Heart left ventricle (tissue), 16 donors: Measurements from ENCODE around the gene GET4. TPM values are rescaled to one million over a fixed set of nuclear protein-coding genes. Genes with fewer than 3 reads are reported as not detected.
"Not testable (repeated sequence)": the region's sequence is repeated elsewhere in the genome, so short reads cannot be mapped to it uniquely, and the experiment has no call there.

ENCODE experiments used
- ATAC-seq, 4 donors: fragments of 200-7000 bp; cut with Tn5 transposase; one replicate each; pipeline ENCODE4 v1.9.1; 2020 to 2022; ENCODE audit warnings: moderate library complexity in 4 of 4, mild to moderate bottlenecking in 3 of 4, moderate number of reproducible peaks in 1 of 4
- DNase-seq, 5 donors: peaks; one replicate each; pipeline ENCODE4 v3.0.0-alpha.2; 2020
- H3K27ac ChIP-seq, 12 donors: fragments of 200-600 bp; sonication (generic) in 4 of 12; one replicate each; pipeline versions ENCODE4 v1.5.0 to v1.8.0; 2016 to 2022; ENCODE audit warnings: mild to moderate bottlenecking in 2 of 12
- H3K27me3 ChIP-seq, 9 donors: fragments of 200-600 bp; sonication (generic) in 2 of 9; one replicate each; pipeline versions ENCODE4 v1.5.1 to v1.8.0; 2016 to 2022; ENCODE audit warnings: mild to moderate bottlenecking in 3 of 9
- H3K36me3 ChIP-seq, 9 donors: fragments of 200-600 bp; sonication (generic) in 2 of 9; one replicate each; pipeline versions ENCODE4 v1.5.0 to v1.8.0; 2018 to 2022; ENCODE audit warnings: mild to moderate bottlenecking in 2 of 9
- H3K4me1 ChIP-seq, 12 donors: fragments of 200-600 bp; sonication (generic) in 4 of 12; one replicate each; pipeline versions ENCODE4 v1.5.0 to v1.8.0; 2016 to 2022; ENCODE audit warnings: mild to moderate bottlenecking in 3 of 12
- H3K4me3 ChIP-seq, 12 donors: fragments of 200-600 bp; sonication (generic) in 4 of 12; one replicate each; pipeline versions ENCODE4 v1.5.0 to v1.8.0; 2017 to 2022; ENCODE audit warnings: mild to moderate bottlenecking in 9 of 12, moderate library complexity in 4 of 12
- H3K9me3 ChIP-seq, 12 donors: fragments of 200-600 bp; sonication (generic) in 4 of 12; one replicate each; pipeline versions ENCODE4 v1.5.0 to v1.8.0; 2016 to 2022; ENCODE audit warnings: mild to moderate bottlenecking in 1 of 12
- POLR2A ChIP-seq, 2 donors: fragments of 450-650 bp; IDR thresholded peaks; one replicate each; pipeline ENCODE4 v1.6.1; 2017; ENCODE audit warnings: antibody characterized with exemption in 2 of 2, mild to moderate bottlenecking in 2 of 2, moderate library complexity in 2 of 2
- WGBS, 4 donors: extraction: QIAGEN DNeasy Blood & Tissue Kit in 2 of 4; methylation state at CpG; one replicate each; pipeline versions ENCODE4 v1.1.5 to v1.1.7; 2013 to 2018; 5-methylcytosine and 5-hydroxymethylcytosine counted together
- intact Hi-C, 10 donors: fragments of 100-400 bp; cut with DNase I; formaldehyde crosslinking; loops; one replicate each; pipeline versions ENCODE4 v1.11.1 to v1.14.2; 2022
- polyA plus RNA-seq, 2 donors: library from polyadenylated mRNA; stranded (reverse); fragments of 200-250 nt; gene quantifications; one replicate each; pipeline ENCODE4 v1.2.3, GENCODE V29; 2013
- total RNA-seq, 9 donors: library from RNA; depleted of rRNA in 2 of 9; stranded (reverse); fragments of >200 nt in 2 of 9; fragmentation: NEBNext Ultra II Directional in 3 of 9; extraction: Animal tissue kit (Norgen Biotek cat#: 25700) in 3 of 9; gene quantifications; one replicate each; pipeline versions ENCODE4 v1.1.0 to v1.2.4, GENCODE V29; 2016 to 2023
- TF ChIP-seq, protein P1 (sequence below), 12 donors: fragments of 200-600 bp; sonication (generic) in 4 of 12; IDR thresholded peaks; one replicate each; pipeline versions ENCODE4 v1.5.0 to v1.8.0; 2018 to 2022; ENCODE audit warnings: antibody characterized with exemption in 12 of 12, mild to moderate bottlenecking in 5 of 12
- donor health status: ischemic (EF 13 %, LVEDD 7.1; RV severe dilation, severe dysfunction).
- donor health status: healthy with polysubstance abuse.
- donor health status: DM: no; HTN: yes; CAD: no.
- donor health status: DM: no; HTN: no; CAD: no.
- donor health status: ischemic (EF 25% LVEDD 6.9; RV normal size, moderate dysfunction).
- donor health status: ischemic (EF 25% LVEDD 5.7; RV mildly dilated, moderate dysfunction).
- donor health status: healthy.
- donor health status: DM: yes; HTN: yes; CAD: no.
- donor health status: ischemic (EF 35%, LVEDD 5.7; RV mildly dilated, moderate dysfunction).
- donor health status: nonischemic (EF 11% LVEDD 7.7; RV severe dilation, severe dysfunction).
- donor health status: DM: yes; HTN: yes; CAD: no.
- donor health status: PGD.
- donor health status: ischemic (EF 29% LVEDD 5.4; RV normal size, mild dysfunction).
- donor health status: nonischemic (EF 23%, LVEDD 6.1; RV moderate dilation, normal function).

GET4 gene
- total and polyA plus RNA-seq, 11 donors, result 14.6 to 34.1 (median 19.7) TPM

- peak in 1 of 4 donors; percentile 10 for ATAC-seq
Observed at GRCh38 chr7:844043-844442, 32.3 kb upstream of the GET4 start.

GRCh38 chr7:844514-844913 is 31.8 kb upstream of the GET4 start:
- DNase-seq (peak in 1 of 5 donors; percentile 24), ATAC-seq (peak in 1 of 4 donors; percentile 36)
- 92 to 97% (median 94%) methylated on average over 12 to 15 of the region's 15 CpGs for WGBS, 4 donors
- Histone ChIP-seq H3K36me3 (peaks cover 0 to 86% (median 66%) of the 10 kb centered on the region in 9 donors), H3K4me1 (peaks cover 0 to 22% (median 12%) of the 10 kb centered on the region in 12 donors), H3K27ac (no peak overlapping the region), H3K4me3 (no peak overlapping the region), H3K9me3 (no peaks in the 10 kb centered on the region), H3K27me3 (no peaks in the 10 kb centered on the region)
- intact Hi-C loops, result no loop called here
- no peak for TF ChIP-seq POLR2A (IDR thresholded peaks at IDR 0.05)
- TF ChIP-seq, protein P1, sequence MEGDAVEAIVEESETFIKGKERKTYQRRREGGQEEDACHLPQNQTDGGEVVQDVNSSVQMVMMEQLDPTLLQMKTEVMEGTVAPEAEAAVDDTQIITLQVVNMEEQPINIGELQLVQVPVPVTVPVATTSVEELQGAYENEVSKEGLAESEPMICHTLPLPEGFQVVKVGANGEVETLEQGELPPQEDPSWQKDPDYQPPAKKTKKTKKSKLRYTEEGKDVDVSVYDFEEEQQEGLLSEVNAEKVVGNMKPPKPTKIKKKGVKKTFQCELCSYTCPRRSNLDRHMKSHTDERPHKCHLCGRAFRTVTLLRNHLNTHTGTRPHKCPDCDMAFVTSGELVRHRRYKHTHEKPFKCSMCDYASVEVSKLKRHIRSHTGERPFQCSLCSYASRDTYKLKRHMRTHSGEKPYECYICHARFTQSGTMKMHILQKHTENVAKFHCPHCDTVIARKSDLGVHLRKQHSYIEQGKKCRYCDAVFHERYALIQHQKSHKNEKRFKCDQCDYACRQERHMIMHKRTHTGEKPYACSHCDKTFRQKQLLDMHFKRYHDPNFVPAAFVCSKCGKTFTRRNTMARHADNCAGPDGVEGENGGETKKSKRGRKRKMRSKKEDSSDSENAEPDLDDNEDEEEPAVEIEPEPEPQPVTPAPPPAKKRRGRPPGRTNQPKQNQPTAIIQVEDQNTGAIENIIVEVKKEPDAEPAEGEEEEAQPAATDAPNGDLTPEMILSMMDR (IDR thresholded peaks at IDR 0.05), result no peak

More at GRCh38 chr7:844043-844442, 32.3 kb upstream of the GET4 start:
- H3K36me3 ChIP-seq, result peaks cover 0 to 86% (median 65%) of the 10 kb centered on the region in 9 donors
- no peak for DNase-seq
- H3K27me3 ChIP-seq, result no peaks in the 10 kb centered on the region
- 84 to 91% (median 89%) methylated on average over 12 to 14 of the region's 14 CpGs for WGBS, 4 donors
- TF ChIP-seq POLR2A (IDR thresholded peaks at IDR 0.05), result no peak
- TF ChIP-seq, protein P1 (IDR thresholded peaks at IDR 0.05), result no peak
- H3K9me3 ChIP-seq, result no peaks in the 10 kb centered on the region
- H3K4me3 ChIP-seq, result no peak overlapping the region
- intact Hi-C loops, result no loop called here
- peak overlapping the region in 1 of 12 donors; percentile 54 for H3K27ac ChIP-seq
- H3K4me1 ChIP-seq, result peaks cover 0 to 24% (median 12%) of the 10 kb centered on the region in 12 donors

DNA sequence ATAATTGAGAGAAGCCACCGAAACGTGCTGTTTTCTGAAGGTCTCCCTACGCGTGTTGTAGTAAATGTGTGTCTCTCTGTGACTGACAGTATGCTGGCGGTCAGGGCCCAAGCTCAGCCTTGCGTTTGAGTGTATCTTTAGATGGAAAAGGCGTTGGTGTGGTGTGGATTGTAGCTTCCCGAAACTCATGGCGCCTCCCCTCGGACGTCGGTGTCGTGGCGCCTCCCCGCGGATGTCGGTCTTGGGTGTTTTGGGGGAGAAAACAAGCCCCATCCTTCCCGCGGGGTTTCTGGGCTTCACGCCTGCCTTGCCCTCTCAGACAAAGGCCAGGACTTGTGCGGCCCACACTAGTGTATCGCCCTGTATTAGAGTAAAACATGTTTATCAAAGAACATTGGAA is 31.3 kb upstream of the GET4 start:
- intact Hi-C loops, result no loop called here
- ATAC-seq (no peak), DNase-seq (no peak)
- H3K27ac ChIP-seq, result no peak overlapping the region
- H3K4me3 ChIP-seq, result no peak overlapping the region
- no peaks in the 10 kb centered on the region for H3K9me3 ChIP-seq
- WGBS, 4 donors, result 90 to 93% (median 91%) methylated on average over 22 of the region's 22 CpGs
- H3K36me3 ChIP-seq, result peaks cover 0 to 86% (median 66%) of the 10 kb centered on the region in 9 donors
- TF ChIP-seq, protein P1 (IDR thresholded peaks at IDR 0.05), result no peak
- no peak for TF ChIP-seq POLR2A (IDR thresholded peaks at IDR 0.05)
- H3K4me1 ChIP-seq, result peaks cover 0 to 22% (median 12%) of the 10 kb centered on the region in 12 donors
- no peaks in the 10 kb centered on the region for H3K27me3 ChIP-seq

GRCh38 chr7:845731-846130 is 30.6 kb upstream of the GET4 start:
- peaks cover 0 to 88% (median 64%) of the 10 kb centered on the region in 9 donors for H3K36me3 ChIP-seq
- WGBS, 4 donors, result 90 to 95% (median 94%) methylated on average over 11 of the region's 11 CpGs
- TF ChIP-seq, protein P1 (IDR thresholded peaks at IDR 0.05), result no peak
- TF ChIP-seq POLR2A (IDR thresholded peaks at IDR 0.05), result no peak

GRCh38 chr7:846958-847650 is 29.2 kb upstream of the GET4 start:
- H3K27me3 ChIP-seq, H3K9me3 ChIP-seq, intact Hi-C loops, H3K4me3 ChIP-seq, H3K27ac ChIP-seq, ATAC-seq: not testable (repeated sequence)
- Histone ChIP-seq H3K4me1 (peaks cover 0 to 24% (median 8%) of the 10 kb centered on the region in 12 donors), H3K36me3 (peaks cover 0 to 89% (median 74%) of the 10 kb centered on the region in 9 donors)
- WGBS, 4 donors, result 93 to 98% (median 96%) methylated on average over 22 to 31 of the region's 37 CpGs
- DNase-seq, result peak in 1 of 5 donors; percentile 7

More at GRCh38 chr7:845731-846130, 30.6 kb upstream of the GET4 start:
- Histone ChIP-seq H3K27me3 (no peaks in the 10 kb centered on the region), H3K27ac (no peak overlapping the region), H3K4me1 (peaks cover 0 to 23% (median 12%) of the 10 kb centered on the region in 12 donors), H3K9me3 (no peaks in the 10 kb centered on the region), H3K4me3 (no peak overlapping the region)
- no peak for DNase-seq
- no peak for ATAC-seq
- intact Hi-C loops, result no loop called here

DNA sequence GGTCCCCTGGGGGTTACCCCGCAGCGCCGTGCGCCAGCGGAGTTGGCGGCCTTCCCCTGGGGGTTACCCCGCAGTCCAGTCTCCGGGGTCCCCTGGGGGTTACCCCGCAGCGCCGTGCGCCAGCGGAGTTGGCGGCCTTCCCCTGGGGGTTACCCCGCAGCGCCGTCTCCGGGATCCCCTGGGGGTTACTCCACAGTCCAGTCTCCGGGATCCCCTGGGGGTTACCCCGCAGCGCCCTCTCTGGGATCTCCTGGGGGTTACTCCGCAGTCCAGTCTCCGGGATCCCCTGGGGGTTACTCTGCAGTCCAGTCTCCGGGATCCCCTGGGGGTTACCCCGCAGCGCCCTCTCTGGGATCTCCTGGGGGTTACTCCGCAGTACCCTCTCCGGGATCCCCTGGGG is 28.6 kb upstream of the GET4 start:
- ATAC-seq, H3K9me3 ChIP-seq, H3K27ac ChIP-seq, H3K4me3 ChIP-seq, H3K27me3 ChIP-seq, intact Hi-C loops: not testable (repeated sequence)
- 80 to 97% (median 95%) methylated on average over 3 to 21 of the region's 28 CpGs for WGBS, 4 donors
- DNase-seq, result peak in 1 of 5 donors; percentile 6
- Histone ChIP-seq H3K36me3 (peaks cover 0 to 89% (median 74%) of the 10 kb centered on the region in 9 donors), H3K4me1 (peaks cover 0 to 18% (median 3%) of the 10 kb centered on the region in 12 donors)
